Left lung (tissue), 10 donors: Measurements from ENCODE around the gene ERBB3. TPM values are rescaled to one million over a fixed set of nuclear protein-coding genes. Genes with fewer than 3 reads are reported as not detected.
A peak's percentile ranks its signal among the peaks of the same experiment; 100 is the strongest.

ENCODE experiments used
- ATAC-seq: fragments of 200-7000 bp; cut with Tn5 transposase; one replicate; pipeline ENCODE4 v1.9.1; 2020; ENCODE audit warnings: moderate library complexity
- DNase-seq, 4 donors: peaks; one replicate each; pipeline ENCODE4 v3.0.0-alpha.2; 2013 to 2020
- H3K27ac ChIP-seq, 2 donors: fragments of 200-600 bp; sonication (generic) in 1 of 2; one replicate each; pipeline versions ENCODE4 v1.5.0 to v1.8.0; 2020 to 2021
- H3K27me3 ChIP-seq, 2 donors: fragments of 200-600 bp; sonication (generic) in 1 of 2; one replicate each; pipeline versions ENCODE4 v1.5.0 to v1.8.0; 2020 to 2021
- H3K36me3 ChIP-seq, 2 donors: fragments of 200-600 bp; sonication (generic) in 1 of 2; one replicate each; pipeline versions ENCODE4 v1.5.0 to v1.8.0; 2020 to 2021
- H3K4me1 ChIP-seq, 2 donors: fragments of 200-600 bp; one replicate each; pipeline ENCODE4 v1.8.0; 2021
- H3K4me3 ChIP-seq, 2 donors: fragments of 200-600 bp; sonication (generic) in 1 of 2; one replicate each; pipeline versions ENCODE4 v1.5.0 to v1.8.0; 2020 to 2021; ENCODE audit warnings: mild to moderate bottlenecking in 1 of 2
- H3K9me3 ChIP-seq, 2 donors: fragments of 200-600 bp; sonication (generic) in 1 of 2; one replicate each; pipeline versions ENCODE4 v1.5.0 to v1.8.0; 2020 to 2021
- CTCF ChIP-seq, 2 donors: fragments of 200-600 bp; sonication (generic) in 1 of 2; IDR thresholded peaks; one replicate each; pipeline versions ENCODE4 v1.5.0 to v1.8.0; 2021; ENCODE audit warnings: antibody characterized with exemption in 2 of 2
- intact Hi-C, 2 donors: fragments of 100-400 bp; cut with DNase I; formaldehyde crosslinking; loops; one replicate each; pipeline versions ENCODE4 v1.11.2 to v1.14.2; 2022
- polyA plus RNA-seq, 6 donors: library from polyadenylated mRNA; unstranded; fragments of 120-200 nt; gene quantifications; one replicate each; pipeline ENCODE4 v1.2.1, GENCODE V29; 2013; ENCODE audit not compliant: insufficient read length in 6 of 6
- total RNA-seq, 2 donors: library from RNA; stranded (reverse); fragmentation: NEBNext Ultra II Directional; extraction: Animal tissue kit (Norgen Biotek cat#: 25700); gene quantifications; one replicate each; pipeline ENCODE4 v1.2.1, GENCODE V29; 2021
- donor health status: DM: no; HTN: yes; CAD: no.
- donor health status: DM: no; HTN: no; CAD: no.

ERBB3 gene
- total and polyA plus RNA-seq, 8 donors = 38.6 to 96.1 (median 82.1) TPM

GRCh38 chr12:56143870-56144269, 63.9 kb downstream of the ERBB3 start:
- Histone ChIP-seq H3K4me3 (no peak overlapping the region), H3K27ac (peak overlapping the region; percentile 27 to 71), H3K27me3 (no peaks in the 10 kb centered on the region), H3K4me1 (peaks cover 0 to 41% of the 10 kb centered on the region in 2 donors), H3K36me3 (peaks cover 0 to 66% of the 10 kb centered on the region in 2 donors), H3K9me3 (no peaks in the 10 kb centered on the region)
- no peak for ATAC-seq
- DNase-seq = no peak
- intact Hi-C loops = no loop called here
- TF ChIP-seq CTCF (IDR thresholded peaks at IDR 0.05) = no peak

GRCh38 chr12:56145217-56145616, 65.3 kb downstream of the ERBB3 start:
- intact Hi-C loops = no loop called here
- no peak for DNase-seq
- no peak for ATAC-seq
- H3K9me3 ChIP-seq = no peaks in the 10 kb centered on the region
- peak overlapping the region in 1 of 2 donors; percentile 71 for H3K27ac ChIP-seq
- H3K27me3 ChIP-seq = no peaks in the 10 kb centered on the region
- no peak overlapping the region for H3K4me3 ChIP-seq
- H3K36me3 ChIP-seq = peaks cover 0 to 53% of the 10 kb centered on the region in 2 donors
- H3K4me1 ChIP-seq = peaks cover 0 to 41% of the 10 kb centered on the region in 2 donors
- TF ChIP-seq CTCF (IDR thresholded peaks at IDR 0.05) = no peak

- peaks cover 0 to 37% of the 10 kb centered on the region in 2 donors for H3K36me3 ChIP-seq
- intact Hi-C loops = no loop called here
- ATAC-seq = no peak
These were observed 66.8 kb downstream of the ERBB3 start for GRCh38 chr12:56146492-56147460.

GRCh38 chr12:56150563-56150962, 70.6 kb downstream of the ERBB3 start:
- no peaks in the 10 kb centered on the region for H3K36me3 ChIP-seq
- H3K4me1 ChIP-seq = peaks cover 0 to 41% of the 10 kb centered on the region in 2 donors
- H3K9me3 ChIP-seq = no peaks in the 10 kb centered on the region
- no peaks in the 10 kb centered on the region for H3K27me3 ChIP-seq
- intact Hi-C loops = no loop called here
- no peak for ATAC-seq
- H3K4me3 ChIP-seq = no peak overlapping the region
- no peak for TF ChIP-seq CTCF (IDR thresholded peaks at IDR 0.05)
- no peak for DNase-seq
- no peak overlapping the region for H3K27ac ChIP-seq

More at GRCh38 chr12:56146492-56147460, 66.8 kb downstream of the ERBB3 start:
- Histone ChIP-seq H3K27me3 (no peaks in the 10 kb centered on the region), H3K4me1 (peaks cover 0 to 54% of the 10 kb centered on the region in 2 donors), H3K4me3 (no peak overlapping the region), H3K9me3 (no peaks in the 10 kb centered on the region), H3K27ac (peak overlapping the region in 1 of 2 donors; percentile 16)
- TF ChIP-seq CTCF (IDR thresholded peaks at IDR 0.05) = no peak
- peak in 2 of 4 donors; percentile 56 to 78 for DNase-seq

- H3K4me1 ChIP-seq = peaks cover 1 to 39% of the 10 kb centered on the region in 2 donors
- no peaks in the 10 kb centered on the region for H3K36me3 ChIP-seq
- H3K27me3 ChIP-seq = no peaks in the 10 kb centered on the region
- no peaks in the 10 kb centered on the region for H3K9me3 ChIP-seq
- peak overlapping the region; percentile 97 for H3K27ac ChIP-seq
- peak; percentile 76 for ATAC-seq
- peak overlapping the region; percentile 68 to 79 for H3K4me3 ChIP-seq
- DNase-seq = peak in 3 of 4 donors; percentile 55 to 81 (median 70)
- intact Hi-C loops = no loop called here
- TF ChIP-seq CTCF (IDR thresholded peaks at IDR 0.05) = peak in 1 of 2 donors; percentile 37
These were observed 71.7 kb downstream of the ERBB3 start for GRCh38 chr12:56151672-56152131.
